ENCODE measurements around the gene CEMIP.

DNA sequence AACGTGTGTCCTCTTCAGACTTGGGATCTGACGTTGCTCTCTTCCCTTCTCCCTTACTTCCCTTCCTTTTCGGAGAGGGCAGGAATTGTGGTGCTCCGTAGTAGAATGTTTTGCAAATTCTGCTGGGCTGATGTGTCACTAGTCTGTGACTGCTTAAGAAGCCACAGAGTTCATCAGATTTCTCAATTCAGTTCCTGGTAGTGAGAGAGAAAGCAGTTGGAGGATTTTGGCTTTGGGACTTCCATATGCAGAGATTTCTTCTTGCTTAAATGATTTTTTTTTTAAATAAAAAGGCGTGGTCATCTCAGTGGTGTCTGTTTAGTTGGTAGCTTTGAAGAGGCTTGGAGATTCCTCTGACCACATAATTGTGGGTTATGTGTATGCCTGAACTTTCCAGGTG is 10.1 kb downstream of the CEMIP start:
- TF ChIP-seq, protein P1, sequence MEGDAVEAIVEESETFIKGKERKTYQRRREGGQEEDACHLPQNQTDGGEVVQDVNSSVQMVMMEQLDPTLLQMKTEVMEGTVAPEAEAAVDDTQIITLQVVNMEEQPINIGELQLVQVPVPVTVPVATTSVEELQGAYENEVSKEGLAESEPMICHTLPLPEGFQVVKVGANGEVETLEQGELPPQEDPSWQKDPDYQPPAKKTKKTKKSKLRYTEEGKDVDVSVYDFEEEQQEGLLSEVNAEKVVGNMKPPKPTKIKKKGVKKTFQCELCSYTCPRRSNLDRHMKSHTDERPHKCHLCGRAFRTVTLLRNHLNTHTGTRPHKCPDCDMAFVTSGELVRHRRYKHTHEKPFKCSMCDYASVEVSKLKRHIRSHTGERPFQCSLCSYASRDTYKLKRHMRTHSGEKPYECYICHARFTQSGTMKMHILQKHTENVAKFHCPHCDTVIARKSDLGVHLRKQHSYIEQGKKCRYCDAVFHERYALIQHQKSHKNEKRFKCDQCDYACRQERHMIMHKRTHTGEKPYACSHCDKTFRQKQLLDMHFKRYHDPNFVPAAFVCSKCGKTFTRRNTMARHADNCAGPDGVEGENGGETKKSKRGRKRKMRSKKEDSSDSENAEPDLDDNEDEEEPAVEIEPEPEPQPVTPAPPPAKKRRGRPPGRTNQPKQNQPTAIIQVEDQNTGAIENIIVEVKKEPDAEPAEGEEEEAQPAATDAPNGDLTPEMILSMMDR (IDR thresholded peaks at IDR 0.05 in 4 of 5, conservative IDR thresholded peaks at IDR 0.05 in 1 of 5): no peak
- TF ChIP-seq POLR2A (IDR thresholded peaks at IDR 0.05): no peak
